ENCODE measurements around the gene PLS3. TPM values are rescaled to one million over a fixed set of nuclear protein-coding genes. Genes with fewer than 3 reads are reported as not detected.

PLS3 gene
- total and polyA plus RNA-seq, 2 donors (not counting 3 experiments of a cell fraction or from before 2014, with no cell fraction given), result 120 to 329 TPM

DNA sequence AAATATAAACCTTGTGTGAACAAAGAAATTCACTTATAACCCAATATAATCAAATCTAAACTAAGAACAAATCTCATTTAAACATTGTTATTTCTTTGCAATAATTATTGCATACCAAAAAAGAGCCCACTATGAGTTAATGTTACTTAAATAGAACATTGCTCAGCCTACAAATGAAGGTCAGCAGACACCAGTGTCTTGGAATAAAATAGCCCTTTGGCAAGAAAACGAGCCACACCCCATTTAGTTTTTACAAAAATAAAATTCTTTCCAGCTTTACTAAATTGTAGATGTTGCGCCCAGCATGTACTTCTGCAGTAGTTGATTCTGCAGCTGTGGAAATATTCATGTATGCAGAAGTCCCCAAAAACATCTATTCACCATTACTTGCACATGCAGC lies 12.2 kb downstream of the PLS3 start:
- Histone ChIP-seq H3K27ac (ENCODE audit: insufficient read depth, low read depth, low read length) (no peak overlapping the region), H3K9me3 (replicated peaks; ENCODE audit: control insufficient read depth, insufficient read depth, low read length) (no peaks in the 10 kb centered on the region), H2AFZ (ENCODE audit: low read depth, low read length) (no peak overlapping the region), H3K36me3 (ENCODE audit: control insufficient read depth in 2 of 2, extremely low read depth in 1 of 2, insufficient read depth in 2 of 2, low read length in 2 of 2) (peaks cover 0 to 3% of the 10 kb centered on the region in 2 experiments), H3K79me2 (ENCODE audit: control insufficient read depth, insufficient read depth, low read length) (peaks cover 70% of the 10 kb centered on the region), H3K4me3 (replicated peaks in 1 of 3; ENCODE audit: insufficient read depth in 1 of 3, low read depth in 1 of 3, low read length in 3 of 3) (no peak overlapping the region), H3K27me3 (ENCODE audit: control insufficient read depth in 2 of 2, insufficient read depth in 2 of 2, low read length in 2 of 2) (no peaks in the 10 kb centered on the region), H3K4me1 (ENCODE audit: control insufficient read depth, extremely low read depth, insufficient read depth, low read length) (peaks cover 11% of the 10 kb centered on the region), H4K20me1 (replicated peaks; ENCODE audit: control insufficient read depth, extremely low read depth, insufficient read depth, low read length) (no peaks in the 10 kb centered on the region), H3K9me1 (replicated peaks; ENCODE audit: control insufficient read depth, extremely low read depth, insufficient read depth, low read length) (no peaks in the 10 kb centered on the region), H3K9ac (replicated peaks; ENCODE audit: extremely low read depth, insufficient read depth, low read length) (no peak overlapping the region), H3K4me2 (ENCODE audit: insufficient read depth, low read length) (no peak overlapping the region)
- FAIRE-seq (no peak), DNase-seq (ENCODE audit: low read depth, low spot score) (no peak)
- no TSS peak for BruUV-seq (replicated peaks)
- intact Hi-C loops (cut with micrococcal nuclease) (no loop called here), dilution Hi-C loops (cut with MboI; ENCODE audit: extremely low pct_ligation_motif_present, low sequenced_read_pairs) (no loop called here)
- TF ChIP-seq FOS (IDR thresholded peaks at IDR 0.05; ENCODE audit: borderline replicate concordance, insufficient read depth, low read length) (no peak), JUN (IDR thresholded peaks at IDR 0.05; ENCODE audit: borderline replicate concordance, insufficient read depth, insufficient read length, low read depth) (no peak), POLR2A (IDR thresholded peaks at IDR 0.05; ENCODE audit: low read depth, low read length) (no peak), MYC (IDR thresholded peaks at IDR 0.05; ENCODE audit: low read depth, low read length) (no peak), EZH2 (IDR thresholded peaks at IDR 0.05; ENCODE audit: borderline replicate concordance, low read depth, low read length, severe bottlenecking) (no peak), GATA2 (IDR thresholded peaks at IDR 0.05; ENCODE audit: insufficient read depth, insufficient read length, low read depth, low read length) (no peak), POLR2AphosphoS5 (IDR thresholded peaks at IDR 0.05; ENCODE audit: insufficient read depth, low read depth, low read length) (no peak)
- TF ChIP-seq, protein P1, sequence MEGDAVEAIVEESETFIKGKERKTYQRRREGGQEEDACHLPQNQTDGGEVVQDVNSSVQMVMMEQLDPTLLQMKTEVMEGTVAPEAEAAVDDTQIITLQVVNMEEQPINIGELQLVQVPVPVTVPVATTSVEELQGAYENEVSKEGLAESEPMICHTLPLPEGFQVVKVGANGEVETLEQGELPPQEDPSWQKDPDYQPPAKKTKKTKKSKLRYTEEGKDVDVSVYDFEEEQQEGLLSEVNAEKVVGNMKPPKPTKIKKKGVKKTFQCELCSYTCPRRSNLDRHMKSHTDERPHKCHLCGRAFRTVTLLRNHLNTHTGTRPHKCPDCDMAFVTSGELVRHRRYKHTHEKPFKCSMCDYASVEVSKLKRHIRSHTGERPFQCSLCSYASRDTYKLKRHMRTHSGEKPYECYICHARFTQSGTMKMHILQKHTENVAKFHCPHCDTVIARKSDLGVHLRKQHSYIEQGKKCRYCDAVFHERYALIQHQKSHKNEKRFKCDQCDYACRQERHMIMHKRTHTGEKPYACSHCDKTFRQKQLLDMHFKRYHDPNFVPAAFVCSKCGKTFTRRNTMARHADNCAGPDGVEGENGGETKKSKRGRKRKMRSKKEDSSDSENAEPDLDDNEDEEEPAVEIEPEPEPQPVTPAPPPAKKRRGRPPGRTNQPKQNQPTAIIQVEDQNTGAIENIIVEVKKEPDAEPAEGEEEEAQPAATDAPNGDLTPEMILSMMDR (IDR thresholded peaks at IDR 0.05; ENCODE audit: extremely low read depth in 1 of 2, insufficient read depth in 1 of 2, low read depth in 1 of 2, low read length in 2 of 2), result no peak
- TF ChIP-seq, protein P2, sequence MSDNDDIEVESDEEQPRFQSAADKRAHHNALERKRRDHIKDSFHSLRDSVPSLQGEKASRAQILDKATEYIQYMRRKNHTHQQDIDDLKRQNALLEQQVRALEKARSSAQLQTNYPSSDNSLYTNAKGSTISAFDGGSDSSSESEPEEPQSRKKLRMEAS (IDR thresholded peaks at IDR 0.05; ENCODE audit: insufficient read depth, insufficient read length), result no peak
- ChIA-PET CTCF (interaction anchor here (1.1 kb wide), 1 partner anchor 228 kb away, joined by 3 read pairs; no protein-coding TSS in a partner anchor), POLR2A (interaction anchor here (0.5 kb wide), 1 partner anchor 20 kb away, joined by 3 read pairs; no protein-coding TSS in a partner anchor)
